ENCODE results near the gene NCF1.
"Not testable (repeated sequence)": the region's sequence is repeated elsewhere in the genome, so short reads cannot be mapped to it uniquely, and the experiment has no call there.

The NCF1 gene

DNA sequence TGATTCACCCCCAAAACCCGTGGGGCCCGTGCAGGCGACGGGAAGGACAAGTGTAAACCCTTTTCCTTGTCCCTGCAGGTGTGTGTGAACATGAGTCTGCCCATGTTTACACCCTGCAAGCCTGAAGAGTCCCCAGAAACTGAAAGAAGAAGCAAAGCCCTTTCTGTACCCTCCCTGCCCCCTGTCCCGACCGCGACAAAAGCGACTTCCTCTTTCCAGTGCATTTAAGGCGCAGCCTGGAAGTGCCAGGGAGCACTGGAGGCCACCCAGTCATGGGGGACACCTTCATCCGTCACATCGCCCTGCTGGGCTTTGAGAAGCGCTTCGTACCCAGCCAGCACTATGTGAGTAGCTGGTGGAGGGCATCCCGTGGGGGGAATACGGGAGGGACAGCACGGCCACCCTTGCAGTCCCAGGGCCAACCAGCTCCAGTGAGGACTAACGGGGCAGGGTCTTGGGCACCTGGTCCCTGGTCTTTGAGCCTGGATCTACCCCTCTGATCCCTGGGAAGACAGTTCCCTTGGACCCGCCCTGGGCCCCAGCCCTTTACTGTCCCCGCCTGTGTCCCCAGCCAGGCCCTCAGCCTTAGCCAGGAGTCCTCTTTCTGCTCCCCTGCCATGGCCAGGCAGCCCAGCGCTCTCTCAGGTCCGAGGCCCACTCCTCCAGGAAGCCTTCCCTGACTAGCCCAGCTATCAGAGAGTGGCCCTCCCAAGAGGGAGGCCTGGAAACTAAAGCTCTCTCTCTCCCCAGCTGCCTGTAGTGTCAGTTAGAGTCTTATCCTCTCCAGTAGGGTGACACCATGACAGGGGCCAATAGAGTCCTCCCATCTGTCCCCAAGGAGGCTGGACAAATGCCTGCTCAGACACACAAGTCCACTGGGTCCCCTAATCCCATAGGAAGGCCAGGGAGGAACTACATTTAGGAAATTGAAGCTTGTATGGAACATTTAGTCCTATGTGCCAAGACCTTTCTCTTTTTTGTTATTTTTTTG, at the start of gene NCF1:
Gene NCF1 (plus strand): TSS at position 252 of the 991 bp plus-strand sequence. CDS start 21 bp downstream, at position 273.
- DNase-seq (ENCODE audit: low read depth in 1 of 2, low spot score in 1 of 2) = not testable (repeated sequence)

DNA sequence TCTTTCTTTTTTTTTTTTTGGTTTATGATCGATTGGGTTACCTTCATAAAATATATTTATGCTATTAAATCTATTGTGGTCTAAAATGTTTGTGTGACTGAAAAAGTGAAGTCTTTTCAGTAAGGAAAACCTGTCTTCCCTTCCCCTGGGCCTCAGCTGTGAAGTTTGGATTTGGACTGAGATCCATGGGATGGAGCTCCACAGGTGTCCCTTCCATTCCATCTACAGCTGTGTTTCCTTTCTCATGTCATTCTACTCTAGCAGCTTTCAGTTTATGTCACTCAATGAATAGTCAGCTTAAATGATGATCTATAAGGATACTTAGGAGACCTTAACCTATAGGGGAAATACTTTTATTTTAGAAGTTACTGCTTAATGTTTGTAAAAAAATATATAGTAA, 48.0 kb upstream of the NCF1 start:
- DNase-seq (ENCODE audit: low read depth in 1 of 2, low spot score in 1 of 2) = no peak

DNA sequence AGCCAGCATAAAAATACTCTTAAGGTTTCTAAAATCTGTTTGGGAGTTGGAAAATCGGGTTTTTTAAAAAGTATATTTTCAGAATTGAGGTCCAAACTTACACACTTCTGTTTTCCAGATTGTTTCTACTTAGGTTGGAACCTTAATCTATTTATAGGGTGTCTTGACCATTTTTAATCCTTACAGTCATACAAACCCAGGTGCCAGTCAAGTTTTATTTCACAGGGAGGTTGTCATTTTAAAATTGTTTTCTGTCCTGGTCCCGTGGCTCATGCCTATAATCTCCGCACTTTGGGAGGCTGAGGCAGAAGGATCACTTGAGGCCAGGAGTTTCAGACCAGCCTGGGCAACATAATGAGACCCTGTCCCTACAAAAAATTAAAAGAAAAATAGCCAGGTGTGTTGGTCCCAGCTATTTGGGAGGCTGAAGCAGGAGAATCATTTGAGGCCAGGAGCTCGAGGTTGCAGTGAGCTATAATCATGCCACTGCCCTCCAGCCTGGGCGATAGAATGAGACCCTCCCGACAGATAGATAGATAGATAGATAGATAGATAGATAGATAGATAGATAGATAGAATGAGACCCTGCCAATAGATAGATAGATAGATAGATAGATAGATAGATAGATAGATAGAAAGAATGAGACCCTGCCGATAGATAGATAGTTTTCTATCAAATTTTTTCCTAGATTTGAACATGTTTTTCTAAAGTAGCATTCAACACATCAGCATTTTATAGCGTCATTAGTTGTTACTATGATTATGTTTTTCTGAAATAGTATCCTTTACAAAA, 47.3 kb upstream of the NCF1 start:
- no peak for DNase-seq (ENCODE audit: low read depth in 1 of 2, low spot score in 1 of 2)

DNA sequence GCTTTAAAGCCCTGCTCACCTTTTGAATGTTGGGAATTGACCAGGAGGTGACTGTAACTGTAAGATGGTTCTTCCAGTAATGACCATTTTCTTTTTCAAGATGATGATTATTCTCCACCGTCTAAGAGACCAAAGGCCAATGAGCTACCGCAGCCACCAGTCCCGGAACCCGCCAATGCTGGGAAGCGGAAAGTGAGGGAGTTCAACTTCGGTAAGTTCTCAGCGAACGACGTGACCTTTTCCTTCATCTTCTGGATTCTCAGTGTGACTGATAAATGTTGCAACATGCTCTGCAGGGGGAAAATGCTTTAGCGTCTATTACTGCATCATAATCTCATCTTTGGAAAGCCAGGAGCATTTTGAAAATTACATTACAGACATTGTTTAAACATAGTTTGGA, 45.1 kb upstream of the NCF1 start:
- not testable (repeated sequence) for DNase-seq (ENCODE audit: low read depth in 1 of 2, low spot score in 1 of 2)

DNA sequence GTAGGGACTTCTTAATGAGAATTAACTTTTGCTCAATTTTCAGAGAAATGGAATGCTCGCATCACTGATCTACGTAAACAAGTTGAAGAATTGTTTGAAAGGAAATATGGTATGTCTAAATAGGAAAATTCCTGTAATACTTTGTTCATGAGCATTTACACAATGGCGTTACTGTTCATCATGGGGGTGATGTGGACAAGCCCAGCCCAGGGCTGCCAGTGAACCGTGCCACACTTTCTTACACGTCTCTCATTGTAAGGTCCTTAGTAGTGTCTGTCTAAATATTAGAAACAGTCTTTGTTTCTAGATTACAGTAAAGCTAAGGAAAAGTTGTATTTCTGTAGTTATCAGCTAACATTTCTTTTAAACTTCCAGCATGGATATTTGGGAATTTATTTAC, 43.6 kb upstream of the NCF1 start:
- DNase-seq (ENCODE audit: low read depth in 1 of 2, low spot score in 1 of 2) = not testable (repeated sequence)

DNA sequence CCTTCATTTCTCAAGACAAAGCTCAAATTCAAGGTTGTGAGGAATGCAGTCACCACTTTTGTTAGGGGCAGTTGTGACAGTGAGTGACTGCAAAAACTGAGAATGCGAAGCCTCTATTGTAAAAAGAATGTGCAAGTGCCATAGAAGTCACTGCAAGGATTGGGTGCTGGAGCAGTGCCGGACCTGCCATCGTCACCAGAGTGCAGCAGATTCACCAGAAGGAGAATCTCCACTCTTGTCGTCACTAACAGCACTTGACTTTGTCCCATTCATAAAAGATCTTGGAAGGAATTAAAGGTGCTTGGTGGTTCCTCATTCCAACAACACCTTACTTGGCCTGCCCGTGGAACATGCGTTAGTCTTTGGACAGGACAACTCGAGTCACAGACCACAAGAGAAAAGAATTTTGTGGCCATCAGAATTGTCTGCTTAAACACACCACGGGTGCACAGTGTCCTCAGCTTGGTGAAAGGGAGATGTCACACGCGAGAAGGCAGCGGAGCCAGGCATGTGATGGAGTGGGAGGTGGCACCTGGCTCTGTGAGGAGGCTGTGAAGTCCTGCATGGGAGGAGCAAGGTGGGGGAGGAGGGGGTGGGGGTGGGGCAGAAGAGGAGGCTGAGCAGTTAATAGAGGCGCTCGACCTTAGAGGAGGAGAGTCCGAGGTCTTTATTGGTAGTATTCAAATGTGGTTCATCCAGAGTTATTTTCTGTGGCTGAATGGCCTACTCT, 33.7 kb upstream of the NCF1 start:
- DNase-seq (ENCODE audit: low read depth in 1 of 2, low spot score in 1 of 2) = not testable (repeated sequence)

DNA sequence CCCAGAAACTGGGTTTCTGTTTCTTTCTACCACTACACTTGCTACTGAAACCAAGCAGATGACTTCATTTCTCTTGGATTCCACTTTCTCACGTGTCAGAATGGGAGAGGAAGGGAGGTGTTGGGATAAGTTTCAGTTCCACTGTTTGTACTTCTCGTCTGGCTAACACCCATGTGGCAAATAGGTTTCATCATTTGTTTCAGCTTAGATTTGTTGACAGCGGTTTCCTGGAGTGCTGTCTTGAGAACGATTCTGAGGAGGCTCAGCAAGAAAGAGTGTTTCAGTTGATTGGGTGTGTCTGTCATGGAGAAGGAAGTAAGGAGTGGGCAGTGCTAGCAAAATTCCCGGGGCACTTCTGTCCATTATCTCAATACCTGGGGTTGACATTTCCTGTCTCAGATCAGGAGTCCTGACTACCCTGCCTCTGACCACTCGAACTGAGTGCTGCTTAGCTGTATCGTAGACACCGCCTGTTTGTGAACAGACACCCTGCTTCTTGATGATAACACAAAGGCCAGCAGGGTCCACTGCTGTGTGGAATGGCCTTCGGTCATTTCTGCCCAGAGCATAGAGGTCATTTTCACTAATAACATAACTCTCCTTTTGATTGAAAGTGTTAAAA, 29.8 kb upstream of the NCF1 start:
- not testable (repeated sequence) for DNase-seq (ENCODE audit: low read depth in 1 of 2, low spot score in 1 of 2)

DNA sequence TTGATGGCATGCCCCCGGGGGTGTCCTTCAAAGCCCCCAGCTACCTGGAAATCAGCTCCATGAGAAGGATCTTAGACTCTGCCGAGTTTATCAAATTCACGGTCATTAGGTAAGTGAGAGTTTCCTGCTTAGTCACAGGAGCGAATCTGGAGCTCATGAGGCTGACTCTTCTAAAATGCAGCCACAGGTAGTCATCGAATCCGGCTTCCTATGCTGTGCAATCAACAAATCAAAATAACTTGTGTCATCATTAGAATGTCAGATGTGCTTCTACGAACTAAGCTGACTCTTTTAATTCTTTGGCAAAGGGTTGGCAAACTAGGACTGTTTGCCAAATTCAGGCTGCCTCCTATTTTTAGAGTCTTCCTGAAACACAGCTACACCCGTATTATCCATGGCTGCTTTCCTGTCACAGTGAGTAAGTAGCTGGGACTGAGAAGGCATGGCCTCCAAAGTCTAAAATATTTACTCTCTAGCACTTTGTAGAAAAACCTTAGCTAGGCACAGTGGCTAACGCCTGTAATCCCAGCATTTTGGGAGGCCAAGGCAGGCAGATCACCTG, 19.8 kb upstream of the NCF1 start:
- DNase-seq (ENCODE audit: low read depth in 1 of 2, low spot score in 1 of 2) = not testable (repeated sequence)

DNA sequence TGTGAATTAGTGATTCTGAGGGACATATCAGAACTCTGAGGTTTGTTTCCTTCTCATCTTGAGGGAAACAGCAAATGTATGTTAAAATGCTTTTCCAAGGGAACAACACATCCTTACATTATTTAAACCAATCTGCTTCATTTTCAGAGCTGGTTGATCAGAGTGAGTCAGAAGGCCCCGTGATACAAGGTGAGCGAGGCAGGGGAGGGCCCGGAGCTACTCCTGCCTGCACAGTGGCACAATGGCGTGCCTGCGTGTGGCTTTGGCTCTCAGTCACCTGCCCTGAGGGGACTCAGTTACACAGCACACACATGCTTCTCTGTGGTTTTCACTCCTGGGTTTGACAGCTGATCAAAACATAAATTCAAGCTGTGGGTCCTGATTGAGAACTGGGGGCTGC, 17.1 kb upstream of the NCF1 start:
- not testable (repeated sequence) for DNase-seq (ENCODE audit: low read depth in 1 of 2, low spot score in 1 of 2)

DNA sequence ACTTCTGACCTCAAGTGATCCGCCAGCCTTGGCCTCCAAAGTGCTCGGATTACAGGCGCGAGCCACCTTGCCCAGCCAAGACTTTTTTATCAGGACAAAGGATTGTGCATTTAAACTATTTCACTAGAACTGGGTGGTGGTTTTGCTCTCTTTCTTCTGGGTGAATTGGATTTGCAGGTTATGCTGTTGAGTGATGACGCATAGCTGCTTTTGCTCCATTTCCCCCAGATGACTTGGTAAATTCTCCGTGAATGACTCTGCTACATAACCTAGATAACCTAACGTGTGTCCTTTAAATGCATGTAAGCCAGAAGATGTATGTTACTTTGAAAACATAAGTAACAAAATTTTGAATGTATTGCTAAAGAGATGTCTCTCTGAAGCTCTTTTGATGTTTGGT, 15.5 kb upstream of the NCF1 start:
- not testable (repeated sequence) for DNase-seq (ENCODE audit: low read depth in 1 of 2, low spot score in 1 of 2)

DNA sequence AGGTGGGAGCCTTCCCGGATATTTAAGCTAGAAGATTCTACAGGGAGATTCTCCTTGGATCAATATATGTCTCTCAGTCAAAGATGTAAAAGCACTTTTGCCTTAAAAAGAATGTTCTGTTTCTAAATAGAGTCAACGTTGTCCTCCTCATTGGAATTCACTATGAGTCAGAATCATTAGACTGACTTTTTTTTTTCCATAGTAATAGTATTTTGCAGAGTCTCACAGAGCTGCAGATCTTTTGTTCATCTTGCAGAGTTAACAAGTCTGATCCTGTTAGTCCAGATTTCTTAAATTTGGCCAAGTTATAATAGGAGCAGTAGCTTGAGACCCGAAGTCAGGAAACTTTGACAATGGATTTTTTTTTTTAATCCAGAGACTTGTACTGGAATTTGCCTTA, 14.8 kb upstream of the NCF1 start:
- DNase-seq (ENCODE audit: low read depth in 1 of 2, low spot score in 1 of 2) = not testable (repeated sequence)

DNA sequence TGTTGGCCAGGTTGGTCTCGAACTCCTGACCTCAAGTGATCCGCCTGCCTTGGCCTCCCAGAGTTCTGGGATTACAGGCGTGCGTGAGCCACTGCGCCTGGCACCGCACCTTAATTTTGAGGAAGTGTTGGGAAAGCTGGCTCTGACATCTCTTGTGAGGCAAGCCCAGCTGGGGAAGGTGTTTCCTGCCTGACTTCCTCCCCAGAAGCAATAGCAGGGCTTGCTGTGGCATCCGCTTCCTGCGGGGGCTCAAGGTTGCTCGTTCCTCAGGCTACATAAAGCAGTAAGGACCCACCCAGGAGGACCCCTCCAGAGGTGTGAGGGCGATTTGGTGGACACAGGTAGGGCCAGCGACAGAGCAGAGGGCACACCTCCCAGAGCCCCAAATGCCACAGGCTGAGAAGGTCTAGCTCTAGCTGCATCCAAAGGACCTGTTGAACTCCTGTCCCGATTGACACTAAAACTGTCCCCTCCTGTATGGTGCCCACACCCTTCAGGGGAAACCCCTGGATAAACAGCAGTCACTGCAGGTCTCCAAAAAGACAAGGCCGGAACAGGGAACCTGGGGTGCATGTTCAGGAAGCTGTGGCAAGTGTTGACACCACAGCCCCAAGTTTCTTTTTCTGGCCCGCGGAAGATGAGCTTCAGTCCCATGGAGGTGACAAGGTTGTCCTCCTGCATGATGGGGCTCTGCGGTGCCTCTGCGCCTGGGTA, 8.4 kb upstream of the NCF1 start:
- DNase-seq (ENCODE audit: low read depth in 1 of 2, low spot score in 1 of 2) = not testable (repeated sequence)

DNA sequence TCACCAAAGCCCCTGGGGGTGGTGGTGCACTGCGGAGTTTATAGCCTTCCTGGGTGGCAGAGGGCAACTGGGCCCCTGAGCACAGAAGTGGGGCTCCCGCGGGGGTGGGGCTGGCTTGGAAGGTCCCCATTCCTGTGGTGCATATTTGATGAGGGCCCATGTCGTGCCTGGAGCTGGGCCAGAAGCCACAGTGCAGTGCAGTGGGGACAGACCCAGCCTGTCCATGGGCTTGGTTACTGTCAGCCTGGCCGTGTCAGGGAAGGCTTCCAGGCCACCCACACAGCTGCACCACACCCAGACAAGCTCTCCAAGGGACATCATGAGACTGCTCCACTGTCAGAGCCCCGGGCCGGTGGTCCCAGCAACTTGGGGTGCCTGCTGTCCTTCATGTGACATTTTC, 7.3 kb upstream of the NCF1 start:
- DNase-seq (ENCODE audit: low read depth in 1 of 2, low spot score in 1 of 2) = not testable (repeated sequence)

DNA sequence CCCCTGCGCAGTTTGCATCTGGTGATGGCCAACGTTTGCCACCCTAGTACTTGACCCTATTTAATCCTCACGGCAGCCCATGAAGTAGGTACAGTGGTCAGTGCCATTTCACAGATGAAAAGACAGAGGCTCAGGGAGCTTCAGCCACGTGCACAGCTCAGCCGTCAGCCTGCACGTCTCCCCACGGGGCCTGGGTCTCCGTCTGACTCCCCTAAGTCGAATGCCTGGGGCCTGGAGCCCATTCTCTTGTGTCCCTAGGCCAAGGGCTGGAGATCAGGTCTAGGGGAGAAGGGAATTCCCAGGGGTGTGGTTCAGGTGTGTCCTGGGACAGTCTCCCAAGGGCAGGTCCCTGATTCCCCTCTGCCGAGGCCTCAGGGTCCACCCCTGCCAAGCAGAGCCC, 6.8 kb upstream of the NCF1 start:
- DNase-seq (ENCODE audit: low read depth in 1 of 2, low spot score in 1 of 2) = not testable (repeated sequence)

DNA sequence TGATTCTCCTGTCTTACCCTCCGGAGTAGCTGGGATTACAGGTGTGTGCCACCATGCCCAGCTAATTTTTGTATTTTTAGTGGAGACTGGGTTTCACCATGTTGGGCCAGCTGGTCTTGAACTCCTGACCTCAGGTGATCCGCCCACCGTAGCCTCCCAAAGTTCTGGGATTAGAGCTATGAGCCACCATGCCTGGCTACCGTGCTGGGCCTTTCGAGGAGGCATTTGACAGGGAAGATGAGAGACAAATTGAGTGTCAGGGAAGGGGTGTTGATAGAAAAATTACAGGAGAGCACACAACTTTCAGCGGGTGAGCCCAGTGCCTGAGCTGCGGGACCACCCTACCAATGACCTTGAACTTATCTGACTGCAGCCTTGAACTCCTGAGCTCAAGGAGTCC, 3.7 kb upstream of the NCF1 start:
- DNase-seq (ENCODE audit: low read depth in 1 of 2, low spot score in 1 of 2) = not testable (repeated sequence)

DNA sequence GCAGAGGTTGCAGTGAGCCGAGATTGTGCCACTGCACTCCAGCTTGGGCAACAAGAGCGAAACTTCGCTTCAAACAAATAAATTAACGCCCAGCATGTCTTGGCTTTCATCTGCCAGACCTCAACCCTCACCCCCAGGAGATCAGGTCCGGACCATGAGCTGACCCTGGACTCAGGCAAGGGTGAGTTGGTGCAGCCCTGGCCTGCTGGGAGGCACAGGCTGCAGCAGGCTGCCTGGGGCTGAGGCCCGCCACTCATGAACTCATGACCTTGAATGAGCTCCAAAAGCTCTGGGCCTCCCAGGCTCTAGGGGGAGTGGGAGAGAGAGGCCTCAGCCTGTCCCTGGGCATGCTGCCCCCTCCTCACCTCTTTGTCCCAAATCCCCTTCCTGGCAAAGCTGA, 1.7 kb upstream of the NCF1 start:
- not testable (repeated sequence) for DNase-seq (ENCODE audit: low read depth in 1 of 2, low spot score in 1 of 2)

DNA sequence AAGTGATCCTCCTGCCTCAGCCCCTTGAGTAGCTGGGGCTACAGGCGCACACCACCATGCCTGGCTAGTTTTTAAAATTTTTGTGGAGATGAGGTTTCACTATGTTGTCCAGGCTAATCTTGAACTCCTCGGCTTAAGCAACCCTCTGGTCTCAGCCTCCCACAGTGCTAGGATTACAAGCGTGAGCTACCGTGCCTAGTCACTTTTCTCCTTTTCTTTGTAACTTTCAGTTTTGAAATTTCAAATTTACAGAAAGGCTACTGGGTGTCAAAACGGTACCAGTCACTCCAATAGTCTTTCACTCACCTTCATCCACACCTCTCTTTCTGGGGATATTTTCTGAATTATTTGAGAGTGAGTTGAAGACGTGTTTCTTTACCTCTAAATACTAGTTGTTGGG, 1.3 kb downstream of the NCF1 start:
- not testable (repeated sequence) for DNase-seq (ENCODE audit: low read depth in 1 of 2, low spot score in 1 of 2)

DNA sequence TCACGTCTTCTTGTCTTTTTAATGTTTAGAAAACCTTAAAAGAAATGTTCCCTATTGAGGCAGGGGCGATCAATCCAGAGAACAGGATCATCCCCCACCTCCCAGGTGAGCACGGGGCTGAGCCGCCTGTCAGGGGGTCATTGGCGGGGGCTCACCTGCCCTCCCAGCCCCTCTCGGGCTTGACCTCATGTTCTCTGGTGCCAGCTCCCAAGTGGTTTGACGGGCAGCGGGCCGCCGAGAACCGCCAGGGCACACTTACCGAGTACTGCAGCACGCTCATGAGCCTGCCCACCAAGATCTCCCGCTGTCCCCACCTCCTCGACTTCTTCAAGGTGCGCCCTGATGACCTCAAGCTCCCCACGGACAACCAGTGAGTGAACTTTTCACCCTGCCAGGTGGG, 5.2 kb downstream of the NCF1 start:
- DNase-seq (ENCODE audit: low read depth in 1 of 2, low spot score in 1 of 2) = not testable (repeated sequence)

DNA sequence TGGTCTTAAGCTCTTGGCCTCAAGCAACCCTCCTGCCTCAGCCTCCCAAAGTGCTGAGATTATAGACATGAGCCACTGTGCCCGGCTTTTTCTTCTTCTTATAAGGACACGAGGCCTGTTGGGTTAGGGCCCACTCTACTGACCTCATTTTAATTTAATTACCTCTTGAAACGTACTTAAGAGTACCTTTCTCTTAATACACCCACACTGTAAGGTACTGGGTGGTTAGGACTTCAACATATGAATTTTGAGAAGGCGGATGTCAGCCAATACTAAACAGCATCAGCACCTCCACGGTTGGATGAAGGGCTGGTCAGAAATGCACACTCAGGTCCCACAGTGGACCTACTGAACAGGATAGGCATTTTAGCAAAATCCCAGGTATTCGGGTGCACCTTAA, 7.9 kb downstream of the NCF1 start:
- DNase-seq (ENCODE audit: low read depth in 1 of 2, low spot score in 1 of 2) = not testable (repeated sequence)

DNA sequence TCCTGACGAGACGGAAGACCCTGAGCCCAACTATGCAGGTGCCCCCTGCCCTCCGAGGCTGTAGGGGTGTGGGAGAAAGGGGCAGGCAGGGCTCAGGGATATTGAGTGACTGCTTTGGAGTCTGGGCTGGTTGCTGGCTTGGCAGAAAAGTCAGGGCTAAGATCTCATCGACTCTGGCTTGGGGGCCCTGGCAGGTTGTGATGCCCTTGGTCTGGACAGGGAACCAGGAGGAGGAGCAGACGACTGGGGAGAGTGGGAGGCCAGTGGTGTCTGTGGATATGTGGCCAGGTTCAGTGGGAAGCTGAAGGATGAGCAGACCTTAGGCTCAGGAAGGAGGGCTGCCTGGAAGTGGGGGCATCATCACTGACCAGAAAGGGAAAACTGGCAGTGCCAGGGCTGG, 9.8 kb downstream of the NCF1 start:
- DNase-seq (ENCODE audit: low read depth in 1 of 2, low spot score in 1 of 2) = not testable (repeated sequence)
